ENCODE results near the gene STK39. TPM values are rescaled to one million over a fixed set of nuclear protein-coding genes. Genes with fewer than 3 reads are reported as not detected.

Gene STK39
- total and polyA plus RNA-seq, 9 of the 15 experiments (the other 6 are each of a cell fraction or from before 2014, with no cell fraction given) = 0.19 to 0.76 (median 0.51) TPM

DNA sequence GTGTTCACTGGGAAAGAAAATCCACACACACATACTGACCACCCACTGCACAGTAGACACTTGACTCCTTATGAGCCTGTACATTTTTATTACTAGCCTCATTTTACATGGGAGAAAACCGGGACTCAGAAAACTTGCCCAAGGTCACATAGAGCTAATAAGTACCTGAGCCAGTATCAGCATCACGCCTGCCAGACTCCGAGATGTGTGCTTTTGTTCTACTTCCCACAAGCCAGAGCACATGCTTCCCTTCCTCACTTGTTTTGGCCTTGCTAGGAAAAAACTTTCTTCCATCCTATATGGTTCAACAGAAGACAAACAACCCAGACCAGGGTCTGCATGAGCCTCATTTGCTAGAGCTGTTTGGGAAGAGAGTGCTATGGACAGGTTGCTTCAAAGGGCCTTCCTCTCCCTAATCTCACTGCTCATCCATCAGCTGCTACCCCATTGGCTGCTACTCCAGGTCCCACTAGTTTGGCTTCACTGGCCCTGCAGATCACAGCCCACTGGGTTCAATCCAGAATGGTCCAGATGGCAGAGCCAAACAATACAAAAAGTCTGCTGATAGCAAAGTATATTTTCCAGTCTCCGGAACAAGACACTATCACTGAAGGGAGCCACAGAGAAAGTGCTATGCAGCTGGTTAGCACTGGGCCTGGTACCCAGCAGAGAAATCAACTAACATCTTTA is 63.9 kb downstream of the STK39 start (continued):
- TF ChIP-seq, protein P1, sequence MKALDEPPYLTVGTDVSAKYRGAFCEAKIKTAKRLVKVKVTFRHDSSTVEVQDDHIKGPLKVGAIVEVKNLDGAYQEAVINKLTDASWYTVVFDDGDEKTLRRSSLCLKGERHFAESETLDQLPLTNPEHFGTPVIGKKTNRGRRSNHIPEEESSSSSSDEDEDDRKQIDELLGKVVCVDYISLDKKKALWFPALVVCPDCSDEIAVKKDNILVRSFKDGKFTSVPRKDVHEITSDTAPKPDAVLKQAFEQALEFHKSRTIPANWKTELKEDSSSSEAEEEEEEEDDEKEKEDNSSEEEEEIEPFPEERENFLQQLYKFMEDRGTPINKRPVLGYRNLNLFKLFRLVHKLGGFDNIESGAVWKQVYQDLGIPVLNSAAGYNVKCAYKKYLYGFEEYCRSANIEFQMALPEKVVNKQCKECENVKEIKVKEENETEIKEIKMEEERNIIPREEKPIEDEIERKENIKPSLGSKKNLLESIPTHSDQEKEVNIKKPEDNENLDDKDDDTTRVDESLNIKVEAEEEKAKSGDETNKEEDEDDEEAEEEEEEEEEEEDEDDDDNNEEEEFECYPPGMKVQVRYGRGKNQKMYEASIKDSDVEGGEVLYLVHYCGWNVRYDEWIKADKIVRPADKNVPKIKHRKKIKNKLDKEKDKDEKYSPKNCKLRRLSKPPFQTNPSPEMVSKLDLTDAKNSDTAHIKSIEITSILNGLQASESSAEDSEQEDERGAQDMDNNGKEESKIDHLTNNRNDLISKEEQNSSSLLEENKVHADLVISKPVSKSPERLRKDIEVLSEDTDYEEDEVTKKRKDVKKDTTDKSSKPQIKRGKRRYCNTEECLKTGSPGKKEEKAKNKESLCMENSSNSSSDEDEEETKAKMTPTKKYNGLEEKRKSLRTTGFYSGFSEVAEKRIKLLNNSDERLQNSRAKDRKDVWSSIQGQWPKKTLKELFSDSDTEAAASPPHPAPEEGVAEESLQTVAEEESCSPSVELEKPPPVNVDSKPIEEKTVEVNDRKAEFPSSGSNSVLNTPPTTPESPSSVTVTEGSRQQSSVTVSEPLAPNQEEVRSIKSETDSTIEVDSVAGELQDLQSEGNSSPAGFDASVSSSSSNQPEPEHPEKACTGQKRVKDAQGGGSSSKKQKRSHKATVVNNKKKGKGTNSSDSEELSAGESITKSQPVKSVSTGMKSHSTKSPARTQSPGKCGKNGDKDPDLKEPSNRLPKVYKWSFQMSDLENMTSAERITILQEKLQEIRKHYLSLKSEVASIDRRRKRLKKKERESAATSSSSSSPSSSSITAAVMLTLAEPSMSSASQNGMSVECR (CRISPR knock-in tag; IDR thresholded peaks at IDR 0.05) = no peak
- TF ChIP-seq, protein P2, sequence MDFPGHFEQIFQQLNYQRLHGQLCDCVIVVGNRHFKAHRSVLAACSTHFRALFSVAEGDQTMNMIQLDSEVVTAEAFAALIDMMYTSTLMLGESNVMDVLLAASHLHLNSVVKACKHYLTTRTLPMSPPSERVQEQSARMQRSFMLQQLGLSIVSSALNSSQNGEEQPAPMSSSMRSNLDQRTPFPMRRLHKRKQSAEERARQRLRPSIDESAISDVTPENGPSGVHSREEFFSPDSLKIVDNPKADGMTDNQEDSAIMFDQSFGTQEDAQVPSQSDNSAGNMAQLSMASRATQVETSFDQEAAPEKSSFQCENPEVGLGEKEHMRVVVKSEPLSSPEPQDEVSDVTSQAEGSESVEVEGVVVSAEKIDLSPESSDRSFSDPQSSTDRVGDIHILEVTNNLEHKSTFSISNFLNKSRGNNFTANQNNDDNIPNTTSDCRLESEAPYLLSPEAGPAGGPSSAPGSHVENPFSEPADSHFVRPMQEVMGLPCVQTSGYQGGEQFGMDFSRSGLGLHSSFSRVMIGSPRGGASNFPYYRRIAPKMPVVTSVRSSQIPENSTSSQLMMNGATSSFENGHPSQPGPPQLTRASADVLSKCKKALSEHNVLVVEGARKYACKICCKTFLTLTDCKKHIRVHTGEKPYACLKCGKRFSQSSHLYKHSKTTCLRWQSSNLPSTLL (IDR thresholded peaks at IDR 0.05) = no peak
- TF ChIP-seq, protein P3, sequence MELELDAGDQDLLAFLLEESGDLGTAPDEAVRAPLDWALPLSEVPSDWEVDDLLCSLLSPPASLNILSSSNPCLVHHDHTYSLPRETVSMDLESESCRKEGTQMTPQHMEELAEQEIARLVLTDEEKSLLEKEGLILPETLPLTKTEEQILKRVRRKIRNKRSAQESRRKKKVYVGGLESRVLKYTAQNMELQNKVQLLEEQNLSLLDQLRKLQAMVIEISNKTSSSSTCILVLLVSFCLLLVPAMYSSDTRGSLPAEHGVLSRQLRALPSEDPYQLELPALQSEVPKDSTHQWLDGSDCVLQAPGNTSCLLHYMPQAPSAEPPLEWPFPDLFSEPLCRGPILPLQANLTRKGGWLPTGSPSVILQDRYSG (tag; conservative IDR thresholded peaks at IDR 0.05; ENCODE audit: low read depth) = no peak
- TF ChIP-seq, protein P4, sequence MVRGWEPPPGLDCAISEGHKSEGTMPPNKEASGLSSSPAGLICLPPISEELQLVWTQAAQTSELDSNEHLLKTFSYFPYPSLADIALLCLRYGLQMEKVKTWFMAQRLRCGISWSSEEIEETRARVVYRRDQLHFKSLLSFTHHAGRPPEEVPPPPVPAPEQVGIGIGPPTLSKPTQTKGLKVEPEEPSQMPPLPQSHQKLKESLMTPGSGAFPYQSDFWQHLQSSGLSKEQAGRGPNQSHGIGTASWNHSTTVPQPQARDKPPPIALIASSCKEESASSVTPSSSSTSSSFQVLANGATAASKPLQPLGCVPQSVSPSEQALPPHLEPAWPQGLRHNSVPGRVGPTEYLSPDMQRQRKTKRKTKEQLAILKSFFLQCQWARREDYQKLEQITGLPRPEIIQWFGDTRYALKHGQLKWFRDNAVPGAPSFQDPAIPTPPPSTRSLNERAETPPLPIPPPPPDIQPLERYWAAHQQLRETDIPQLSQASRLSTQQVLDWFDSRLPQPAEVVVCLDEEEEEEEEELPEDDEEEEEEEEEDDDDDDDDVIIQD (CRISPR knock-in tag; IDR thresholded peaks at IDR 0.05) = no peak

Data from K562 (cell line).